Neural cell (in vitro differentiated cells): ENCODE measurements around the gene CYP27B1. TPM values are rescaled to one million over a fixed set of nuclear protein-coding genes. Genes with fewer than 3 reads are reported as not detected.

Experiments used
- H2AFZ ChIP-seq: fragments of 200-600, 300-800 bp; sonication (generic), shearing (Covaris generic); 2 replicates; pipeline ENCODE4 v1.6.0; 2014; ENCODE audit warnings: low read depth, mild to moderate bottlenecking, antibody characterized with exemption, low read length, moderate library complexity
- H3F3A ChIP-seq: fragments of 200-600 bp; shearing (Covaris generic); 2 replicates; pipeline ENCODE4 v1.6.1; 2016; ENCODE audit warnings: mild to moderate bottlenecking, moderate library complexity, mixed read lengths, antibody characterized with exemption, low read length; ENCODE audit not compliant: insufficient read depth, poor library complexity, severe bottlenecking
- H3K27ac ChIP-seq: fragments of 200-600, 300-800 bp; sonication (generic), shearing (Covaris generic); 2 replicates; pipeline ENCODE4 v1.5.1; 2014; ENCODE audit warnings: mild to moderate bottlenecking, low read length, moderate library complexity
- H3K27me3 ChIP-seq: fragments of 300-800, 200-600 bp; sonication (generic), shearing (Covaris generic); 2 replicates; pipeline ENCODE4 v1.6.0; 2014; ENCODE audit warnings: mild to moderate bottlenecking, low read depth, low read length, moderate library complexity; ENCODE audit not compliant: insufficient read depth
- H3K36me3 ChIP-seq: fragments of 300-800, 200-600 bp; sonication (generic), shearing (Covaris generic); 2 replicates; pipeline ENCODE4 v1.5.1; 2014; ENCODE audit warnings: mild to moderate bottlenecking, antibody characterized with exemption, low read length, moderate library complexity; ENCODE audit not compliant: insufficient read depth
- H3K4me2 ChIP-seq: fragments of 300-800, 200-600 bp; sonication (generic), shearing (Covaris generic); 2 replicates; pipeline ENCODE4 v1.6.0; 2014; ENCODE audit warnings: mild to moderate bottlenecking, low read length
- H3K4me3 ChIP-seq: fragments of 300-800, 200-600 bp; sonication (generic), shearing (Covaris generic); 2 replicates; pipeline ENCODE4 v1.5.1; 2014; ENCODE audit warnings: mild to moderate bottlenecking, low read length, moderate library complexity
- H3K79me2 ChIP-seq: fragments of 200-600 bp; shearing (Covaris generic); replicated peaks from 2 replicates; pipeline ENCODE4 v1.6.0; 2014; ENCODE audit warnings: mild to moderate bottlenecking, low read length, moderate library complexity; ENCODE audit not compliant: insufficient read depth
- H3K9ac ChIP-seq: fragments of 300-800, 200-600 bp; sonication (generic), shearing (Covaris generic); 2 replicates; pipeline ENCODE4 v1.6.1; 2016; ENCODE audit warnings: mild to moderate bottlenecking, low read length, mixed read lengths
- H3K9me2 ChIP-seq: fragments of 200-600 bp; shearing (Covaris generic); 2 replicates; pipeline ENCODE4 v1.6.1; 2016; ENCODE audit warnings: mild to moderate bottlenecking, low read length, mixed read lengths; ENCODE audit not compliant: insufficient read depth
- H3K9me3 ChIP-seq: fragments of 200-600, 300-800 bp; sonication (generic), shearing (Covaris generic); 2 replicates; pipeline ENCODE4 v1.6.1; 2016; ENCODE audit warnings: mild to moderate bottlenecking, mixed run types, low read length, moderate library complexity, mixed read lengths
- H4K20me1 ChIP-seq: fragments of 200-600 bp; shearing (Covaris generic); 2 replicates; pipeline ENCODE4 v1.6.1; 2016; ENCODE audit warnings: mild to moderate bottlenecking, mixed run types; ENCODE audit not compliant: insufficient read depth
- CTCF ChIP-seq: fragments of 450-650 bp; IDR thresholded peaks from 2 replicates; pipeline ENCODE4 v1.5.1; 2014; ENCODE audit warnings: antibody characterized with exemption, mild to moderate bottlenecking, moderate library complexity; ENCODE audit not compliant: poor library complexity, severe bottlenecking
- EP300 ChIP-seq: fragments of 450-650 bp; conservative IDR thresholded peaks from 2 replicates; pipeline ENCODE4 v1.6.1; 2014; ENCODE audit warnings: antibody characterized with exemption, mild to moderate bottlenecking, moderate library complexity; ENCODE audit not compliant: poor library complexity, severe bottlenecking
- EZH2 ChIP-seq: fragments of 200-600, 300-800 bp; shearing (Covaris generic), sonication (generic); IDR thresholded peaks from 2 replicates; pipeline ENCODE4 v1.6.1; 2014; ENCODE audit warnings: antibody characterized with exemption, low read length, borderline replicate concordance, mild to moderate bottlenecking; ENCODE audit not compliant: insufficient read depth, poor library complexity, severe bottlenecking
- MXI1 ChIP-seq: fragments of 450-650 bp; conservative IDR thresholded peaks from 2 replicates; pipeline ENCODE4 v1.6.1; 2014; ENCODE audit warnings: antibody characterized with exemption, mild to moderate bottlenecking; ENCODE audit not compliant: poor library complexity, severe bottlenecking
- POLR2AphosphoS5 ChIP-seq: IDR thresholded peaks from 2 replicates; pipeline ENCODE4 v1.6.1; 2012
- RAD21 ChIP-seq: fragments of 450-650 bp; conservative IDR thresholded peaks from 2 replicates; pipeline ENCODE4 v1.6.1; 2014; ENCODE audit warnings: antibody characterized with exemption, mild to moderate bottlenecking, moderate library complexity
- REST ChIP-seq: IDR thresholded peaks from 2 replicates; pipeline ENCODE4 v1.6.1; 2012; ENCODE audit warnings: borderline replicate concordance
- SMC3 ChIP-seq: fragments of 450-650 bp; conservative IDR thresholded peaks from 2 replicates; pipeline ENCODE4 v1.6.1; 2014; ENCODE audit warnings: antibody characterized with exemption, mild to moderate bottlenecking, moderate library complexity; ENCODE audit not compliant: poor library complexity
- TAF1 ChIP-seq: IDR thresholded peaks from 2 replicates; pipeline ENCODE4 v1.6.1; 2012; ENCODE audit warnings: low read depth
- polyA plus RNA-seq: library from polyadenylated mRNA; depleted of rRNA; stranded (reverse); fragments of >200 nt; gene quantifications from 2 replicates; pipeline ENCODE4 v1.2.3, GENCODE V29; 2014

CYP27B1 gene
- polyA plus RNA-seq, 1 donor from 2014 or later: 1.4 TPM

- no peak overlapping the region for H3K9ac ChIP-seq
- H2AFZ ChIP-seq: no peak overlapping the region
- H3K4me3 ChIP-seq: no peak overlapping the region
- H3K4me2 ChIP-seq: no peak overlapping the region
- no peaks in the 10 kb centered on the region for H3F3A ChIP-seq
- H3K27ac ChIP-seq: no peak overlapping the region
- no peaks in the 10 kb centered on the region for H3K36me3 ChIP-seq
- no peaks in the 10 kb centered on the region for H3K9me3 ChIP-seq
- no peaks in the 10 kb centered on the region for H3K27me3 ChIP-seq
- no peaks in the 10 kb centered on the region for H4K20me1 ChIP-seq
- no peak for TF ChIP-seq REST
- no peaks in the 10 kb centered on the region for H3K79me2 ChIP-seq
- H3K9me2 ChIP-seq: no peaks in the 10 kb centered on the region
These were observed 40.4 kb upstream of the CYP27B1 start for GRCh38 chr12:57807285-57807684.

GRCh38 chr12:57806677-57807076, 39.8 kb upstream of the CYP27B1 start:
- Histone ChIP-seq H3K79me2 (no peaks in the 10 kb centered on the region), H3K9me3 (no peaks in the 10 kb centered on the region), H3K4me2 (no peak overlapping the region), H3K27ac (no peak overlapping the region), H3K9me2 (no peaks in the 10 kb centered on the region), H3K4me3 (no peak overlapping the region), H3K27me3 (no peaks in the 10 kb centered on the region), H3F3A (no peaks in the 10 kb centered on the region), H2AFZ (no peak overlapping the region), H4K20me1 (no peaks in the 10 kb centered on the region), H3K36me3 (no peaks in the 10 kb centered on the region), H3K9ac (no peak overlapping the region)
- TF ChIP-seq SMC3 (no peak), MXI1 (no peak), RAD21 (no peak), POLR2AphosphoS5 (no peak), CTCF (no peak), TAF1 (no peak), EP300 (no peak), REST (no peak), EZH2 (no peak)
